HepG2 (cell line): ENCODE data around the gene ZNF382. TPM values are rescaled to one million over a fixed set of nuclear protein-coding genes. Genes with fewer than 3 reads are reported as not detected.

Experiments
- AKAP8 ChIP-seq: sonication (generic); formaldehyde crosslinking; IDR thresholded peaks from 2 replicates; pipeline ENCODE4 v1.5.1; 2020; ENCODE audit warnings: mild to moderate bottlenecking, missing genetic modification reagents
- ARID3A ChIP-seq: IDR thresholded peaks from 2 replicates; pipeline ENCODE4 v1.6.1; 2012; ENCODE audit warnings: low read depth, low read length, improper control_type of control experiment
- CCDC6 ChIP-seq: sonication (generic); formaldehyde crosslinking; IDR thresholded peaks from 2 replicates; pipeline ENCODE4 v1.8.1; 2022; ENCODE audit warnings: mild to moderate bottlenecking, missing genetic modification reagents, moderate library complexity
- ERF ChIP-seq: IDR thresholded peaks from 2 replicates; pipeline ENCODE4 v1.6.1; 2018; ENCODE audit warnings: missing biosample characterization, missing genetic modification reagents
- FIP1L1 ChIP-seq: fragments of 200-400 bp; formaldehyde crosslinking; IDR thresholded peaks from 2 replicates; pipeline ENCODE4 v1.6.1; 2018; ENCODE audit warnings: low read depth, mild to moderate bottlenecking, low read length, moderate library complexity, borderline replicate concordance; ENCODE audit not compliant: insufficient read depth
- HNRNPK ChIP-seq: fragments of 200-400 bp; formaldehyde crosslinking; IDR thresholded peaks from 2 replicates; pipeline ENCODE4 v1.6.1; 2018; ENCODE audit warnings: low read length, low read depth, moderate library complexity, mild to moderate bottlenecking; ENCODE audit not compliant: poor library complexity, severe bottlenecking
- HNRNPL ChIP-seq: fragments of 200-400 bp; formaldehyde crosslinking; IDR thresholded peaks from 2 replicates; pipeline ENCODE4 v1.6.1; 2017; ENCODE audit warnings: mild to moderate bottlenecking, low read depth, low read length
- HOXA5 ChIP-seq: sonication (generic); formaldehyde crosslinking; IDR thresholded peaks from 2 replicates; pipeline ENCODE4 v1.4.0; 2020; ENCODE audit warnings: missing genetic modification reagents
- KLF11 ChIP-seq: IDR thresholded peaks from 2 replicates; pipeline ENCODE4 v1.6.1; 2016; ENCODE audit warnings: missing compliant biosample characterization
- LBX2 ChIP-seq: sonication (generic); formaldehyde crosslinking; IDR thresholded peaks from 2 replicates; pipeline ENCODE4 v1.5.0; 2020; ENCODE audit warnings: missing genetic modification reagents, mild to moderate bottlenecking, borderline replicate concordance
- PAXIP1 ChIP-seq: sonication (generic); formaldehyde crosslinking; conservative IDR thresholded peaks from 2 replicates; pipeline ENCODE4 v1.4.0; 2020; ENCODE audit warnings: mild to moderate bottlenecking, missing genetic modification reagents, moderate library complexity
- REXO4 ChIP-seq: sonication (generic); formaldehyde crosslinking; IDR thresholded peaks from 2 replicates; pipeline ENCODE4 v1.8.0; 2022; ENCODE audit warnings: missing genetic modification reagents, mild to moderate bottlenecking, borderline replicate concordance
- RORA ChIP-seq: sonication (generic); formaldehyde crosslinking; IDR thresholded peaks from 2 replicates; pipeline ENCODE4 v1.5.0; 2020; ENCODE audit warnings: mild to moderate bottlenecking, missing genetic modification reagents, moderate library complexity
- SCMH1 ChIP-seq: sonication (generic); formaldehyde crosslinking; IDR thresholded peaks from 2 replicates; pipeline ENCODE4 v1.9.0; 2021; ENCODE audit warnings: missing genetic modification reagents, mild to moderate bottlenecking, borderline replicate concordance
- XBP1 ChIP-seq: sonication (generic); formaldehyde crosslinking; IDR thresholded peaks from 2 replicates; pipeline ENCODE4 v1.5.0; 2020; ENCODE audit warnings: missing genetic modification reagents
- ZFP62 ChIP-seq: sonication (generic); formaldehyde crosslinking; IDR thresholded peaks from 2 replicates; pipeline ENCODE4 v1.4.0; 2020; ENCODE audit warnings: missing genetic modification reagents
- ZNF180 ChIP-seq: sonication (generic); formaldehyde crosslinking; IDR thresholded peaks from 2 replicates; pipeline ENCODE4 v1.4.0; 2020; ENCODE audit warnings: low read depth, missing genetic modification reagents, borderline replicate concordance
- ZNF652 ChIP-seq: IDR thresholded peaks from 2 replicates; pipeline ENCODE4 v1.6.1; 2016; ENCODE audit warnings: low read depth, borderline replicate concordance
- ZNF687 ChIP-seq: sonication (generic); formaldehyde crosslinking; IDR thresholded peaks from 2 replicates; pipeline ENCODE4 v1.5.1; 2020; ENCODE audit warnings: mild to moderate bottlenecking, missing genetic modification reagents, moderate library complexity
- ZSCAN31 ChIP-seq: sonication (generic); formaldehyde crosslinking; IDR thresholded peaks from 2 replicates; pipeline ENCODE4 v1.5.0; 2020; ENCODE audit warnings: low read depth, mild to moderate bottlenecking, missing genetic modification reagents
- polyA plus RNA-seq, 8 experiments: library from polyadenylated mRNA; depleted of rRNA in 3 of 8; stranded (reverse) in 7 of 8; unstranded in 1 of 8; fragments of >200 nt; fragmentation: Illumina TruSeq in 4 of 8; extraction: Trizol in 4 of 8; gene quantifications; 2 replicates each; pipeline versions ENCODE4 v1.2.1 to v1.2.3, GENCODE V29; 2011 to 2016; ENCODE audit warnings: low read depth in 4 of 8, missing spikeins in 1 of 8, mixed read lengths in 1 of 8; ENCODE audit not compliant: insufficient read depth in 1 of 8
- total RNA-seq, 5 experiments: library from RNA; depleted of rRNA; stranded (reverse); fragments of >200 nt; fragmentation: Illumina TruSeq; extraction: Trizol; gene quantifications; 2 replicates each; pipeline ENCODE4 v1.2.3, GENCODE V29; 2016; ENCODE audit warnings: low read depth in 1 of 5

ZNF382 gene
- total and polyA plus RNA-seq, 2 of the 13 experiments (the other 11 are each of a cell fraction or from before 2014, with no cell fraction given) = 2.3 to 6.8 TPM

GRCh38 chr19:36605101-36605876, at the start of gene ZNF382 (continued):
- TF ChIP-seq ZNF687 (CRISPR knock-in tag) (peak; percentile 90), ZNF652 (no peak), HNRNPL (0 out of 2 replicates have a peak, but pooled peaks have one; percentile 35), FIP1L1 (no peak), ZNF180 (CRISPR knock-in tag) (no peak), KLF11 (no peak), HOXA5 (no peak), AKAP8 (CRISPR knock-in tag) (no peak), HNRNPK (no peak), CCDC6 (CRISPR knock-in tag) (0 out of 2 replicates have a peak, but pooled peaks have one; percentile 58), ERF (CRISPR knock-in tag) (no peak), ZFP62 (CRISPR knock-in tag) (no peak), XBP1 (CRISPR knock-in tag) (no peak), ARID3A (no peak), SCMH1 (CRISPR knock-in tag) (no peak), LBX2 (CRISPR knock-in tag) (no peak), PAXIP1 (CRISPR knock-in tag) (no peak), RORA (CRISPR knock-in tag) (0 out of 2 replicates have a peak, but pooled peaks have one; percentile 28), REXO4 (CRISPR knock-in tag) (no peak), ZSCAN31 (CRISPR knock-in tag) (no peak)
